SJSA1 (cell line): ENCODE results near the gene OSBPL9. TPM values are rescaled to one million over a fixed set of nuclear protein-coding genes. Genes with fewer than 3 reads are reported as not detected.
"Not testable (repeated sequence)": the region's sequence is repeated elsewhere in the genome, so short reads cannot be mapped to it uniquely, and the experiment has no call there.

ENCODE experiments used
- DNase-seq, 2 experiments: peaks; one replicate each; pipeline ENCODE4 v3.0.0-alpha.2; 2015 to 2020; ENCODE audit warnings: low spot score in 2 of 2, low read depth in 1 of 2
- H3K27ac ChIP-seq: fragments of 250-450 bp; sonication (Bioruptor Pico); 2 replicates; pipeline ENCODE4 v1.5.1; 2020; ENCODE audit warnings: mild to moderate bottlenecking, moderate library complexity
- H3K27me3 ChIP-seq: fragments of 250-450 bp; sonication (Bioruptor Pico); replicated peaks from 2 replicates; pipeline ENCODE4 v1.5.1; 2020; ENCODE audit warnings: mild to moderate bottlenecking, moderate library complexity
- H3K36me3 ChIP-seq: fragments of 250-450 bp; sonication (Bioruptor Pico); 2 replicates; pipeline ENCODE4 v1.5.1; 2020; ENCODE audit warnings: mild to moderate bottlenecking
- H3K4me1 ChIP-seq: fragments of 250-450 bp; sonication (Bioruptor Pico); replicated peaks from 2 replicates; pipeline ENCODE4 v1.6.1; 2021; ENCODE audit warnings: mild to moderate bottlenecking
- H3K4me3 ChIP-seq: fragments of 250-450 bp; sonication (Bioruptor Pico); 2 replicates; pipeline ENCODE4 v1.5.1; 2020; ENCODE audit warnings: mild to moderate bottlenecking
- H3K9me3 ChIP-seq: fragments of 250-450 bp; sonication (Bioruptor Pico); replicated peaks from 2 replicates; pipeline ENCODE4 v1.5.1; 2020; ENCODE audit warnings: mild to moderate bottlenecking
- total RNA-seq: library from RNA; depleted of rRNA; stranded (reverse); fragments of >200 nt; shearing (Covaris generic); gene quantifications from 2 replicates; pipeline ENCODE4 v1.2.3, GENCODE V29; 2014

OSBPL9 gene
- total RNA-seq, 1 experiment from 2014 or later: 117 TPM

GRCh38 chr1:51726544-51727225 is 109.8 kb downstream of the OSBPL9 start:
- Histone ChIP-seq H3K4me1 (peaks cover 20% of the 10 kb centered on the region), H3K27me3 (no peaks in the 10 kb centered on the region), H3K9me3 (no peaks in the 10 kb centered on the region), H3K27ac (no peak overlapping the region), H3K4me3 (no peak overlapping the region), H3K36me3 (peaks cover 6% of the 10 kb centered on the region)
- no peak for DNase-seq

- Histone ChIP-seq H3K27me3 (no peaks in the 10 kb centered on the region), H3K27ac (no peak overlapping the region), H3K4me3 (no peak overlapping the region), H3K9me3 (no peaks in the 10 kb centered on the region), H3K4me1 (peaks cover 20% of the 10 kb centered on the region), H3K36me3 (peaks cover 6% of the 10 kb centered on the region)
- DNase-seq: no peak
Observed at GRCh38 chr1:51727366-51727765, 110.5 kb downstream of the OSBPL9 start.

DNA sequence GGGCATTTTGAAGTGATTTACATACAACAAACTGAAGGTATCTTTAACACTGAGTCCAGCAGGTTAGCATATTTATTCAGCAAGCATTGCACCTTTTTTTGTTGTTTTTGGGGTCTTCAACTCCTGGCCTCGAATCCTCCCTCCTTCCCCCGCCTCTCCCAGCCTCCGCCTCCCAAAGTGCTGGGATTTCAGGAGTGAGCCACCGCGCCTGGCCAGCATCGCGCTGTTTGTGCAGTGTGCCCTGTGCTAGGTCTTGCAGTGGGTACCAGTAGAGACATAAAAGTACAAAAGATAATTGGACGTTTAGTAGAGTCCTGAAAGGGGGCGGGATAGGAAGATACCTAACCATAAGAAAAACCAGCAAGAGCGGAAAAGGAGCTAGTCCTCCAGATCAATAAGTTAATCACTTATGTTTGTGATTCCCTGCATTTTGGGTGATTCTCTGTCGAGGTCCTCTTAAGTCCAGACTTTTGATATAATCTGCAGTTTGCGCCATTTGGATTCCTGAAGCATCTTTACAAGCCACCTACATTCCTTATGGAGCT is 111.8 kb downstream of the OSBPL9 start:
- no peaks in the 10 kb centered on the region for H3K9me3 ChIP-seq

DNA sequence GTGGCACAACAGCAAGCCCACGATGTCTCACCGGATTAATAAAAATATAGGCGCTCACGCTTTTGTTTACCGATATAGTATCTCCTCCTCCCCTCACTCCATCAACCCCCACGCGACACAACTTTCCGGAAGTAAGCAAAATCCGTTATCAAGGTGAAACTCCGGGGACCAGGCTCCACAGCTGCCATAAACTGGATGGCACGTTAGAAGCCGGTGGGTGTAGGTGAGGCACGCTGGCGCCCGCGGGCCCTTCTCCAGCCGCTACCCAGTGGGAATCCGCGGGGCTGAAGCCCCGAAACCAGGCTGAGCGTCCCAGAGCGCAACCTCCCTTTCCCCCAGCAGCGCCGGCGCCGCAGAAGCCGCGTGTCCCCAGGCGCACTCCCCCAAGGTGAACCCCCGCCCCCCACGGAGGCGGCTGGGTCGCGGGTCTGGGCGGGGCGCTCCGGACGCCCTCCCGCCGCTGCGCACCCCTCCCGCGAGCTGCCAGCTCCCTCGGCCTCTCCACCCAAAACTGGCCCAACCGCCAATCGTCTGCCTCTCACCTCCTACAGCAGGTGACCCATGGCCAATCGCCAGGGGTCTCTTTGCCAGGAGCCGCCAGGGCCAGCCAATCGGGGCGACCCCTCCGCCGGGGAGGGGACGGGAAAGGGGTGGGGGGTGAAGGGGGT is 112.4 kb downstream of the OSBPL9 start:
- DNase-seq: peak; percentile 87 to 96

More for the DNA sequence above, 111.8 kb downstream of the OSBPL9 start:
- DNase-seq: no peak
- peaks cover 30% of the 10 kb centered on the region for H3K4me1 ChIP-seq
- H3K27ac ChIP-seq: peak overlapping the region; percentile 48; the same call in 1 of the 2 replicates
- H3K4me3 ChIP-seq: peak overlapping the region; percentile 65
- no peaks in the 10 kb centered on the region for H3K27me3 ChIP-seq
- peaks cover 6% of the 10 kb centered on the region for H3K36me3 ChIP-seq

GRCh38 chr1:51729824-51730301 is 113.0 kb downstream of the OSBPL9 start:
- Histone ChIP-seq H3K4me1 (peaks cover 41% of the 10 kb centered on the region), H3K27me3 (no peaks in the 10 kb centered on the region), H3K27ac (peak overlapping the region; percentile 50), H3K9me3 (no peaks in the 10 kb centered on the region), H3K36me3 (peaks cover 6% of the 10 kb centered on the region), H3K4me3 (peak overlapping the region; percentile 65)
- DNase-seq: peak in 1 of 2 experiments; percentile 68

More for the DNA sequence above, 112.4 kb downstream of the OSBPL9 start:
- Histone ChIP-seq H3K9me3 (no peaks in the 10 kb centered on the region), H3K4me1 (peaks cover 36% of the 10 kb centered on the region), H3K27ac (peak overlapping the region; percentile 48), H3K36me3 (peaks cover 6% of the 10 kb centered on the region), H3K4me3 (peak overlapping the region; percentile 65), H3K27me3 (no peaks in the 10 kb centered on the region)

GRCh38 chr1:51731998-51732397 is 115.1 kb downstream of the OSBPL9 start:
- H3K27me3 ChIP-seq: no peaks in the 10 kb centered on the region
- H3K4me1 ChIP-seq: peaks cover 52% of the 10 kb centered on the region

DNA sequence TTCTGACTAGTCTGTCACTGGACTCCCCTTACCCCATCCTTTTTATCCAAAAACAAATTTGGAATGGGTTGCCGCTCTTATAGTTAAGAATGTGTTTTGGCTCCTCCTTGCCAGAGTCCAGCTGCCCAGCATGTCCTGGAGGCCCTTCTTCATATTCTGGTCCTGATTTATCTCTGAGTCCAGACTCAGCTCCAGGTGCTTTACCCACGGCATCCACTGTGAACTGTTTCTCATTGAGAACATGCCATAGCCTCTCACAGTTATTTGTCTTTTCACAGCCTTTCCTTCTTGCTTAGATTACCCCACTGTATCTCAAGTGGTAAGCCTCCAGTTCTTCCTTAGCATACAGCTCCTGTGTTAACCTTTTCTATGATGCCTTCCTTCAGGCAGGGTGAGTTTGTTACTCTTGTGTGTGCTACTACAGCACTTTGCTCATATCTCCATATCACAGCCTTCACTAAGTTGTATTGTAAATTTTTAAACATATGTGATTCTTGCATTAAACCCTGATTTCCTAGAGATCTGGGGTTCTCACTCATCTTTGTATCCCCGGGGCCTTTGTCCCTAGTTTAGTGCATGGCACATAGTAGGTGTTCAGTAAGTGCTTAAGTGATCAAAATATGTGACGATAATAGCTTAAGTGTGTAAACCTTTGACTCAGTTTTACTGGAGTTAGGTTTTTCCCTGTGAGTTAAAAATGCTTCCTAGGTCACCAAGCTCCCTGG is 116.0 kb downstream of the OSBPL9 start:
- Histone ChIP-seq H3K36me3 (peaks cover 6% of the 10 kb centered on the region), H3K27ac (no peak overlapping the region), H3K27me3 (no peaks in the 10 kb centered on the region), H3K4me3 (no peak overlapping the region), H3K9me3 (no peaks in the 10 kb centered on the region), H3K4me1 (peaks cover 60% of the 10 kb centered on the region)
- no peak for DNase-seq

More at GRCh38 chr1:51731998-51732397, 115.1 kb downstream of the OSBPL9 start:
- Histone ChIP-seq H3K9me3 (no peaks in the 10 kb centered on the region), H3K27ac (no peak overlapping the region), H3K36me3 (peaks cover 6% of the 10 kb centered on the region), H3K4me3 (no peak overlapping the region)
- no peak for DNase-seq

GRCh38 chr1:51733426-51733774 is 116.5 kb downstream of the OSBPL9 start:
- H3K27me3 ChIP-seq, H3K36me3 ChIP-seq, DNase-seq, H3K4me3 ChIP-seq, H3K9me3 ChIP-seq, H3K27ac ChIP-seq: not testable (repeated sequence)
- peaks cover 64% of the 10 kb centered on the region for H3K4me1 ChIP-seq

- Histone ChIP-seq H3K27ac (no peak overlapping the region), H3K27me3 (no peaks in the 10 kb centered on the region), H3K4me1 (peaks cover 63% of the 10 kb centered on the region), H3K4me3 (no peak overlapping the region), H3K36me3 (peaks cover 6% of the 10 kb centered on the region), H3K9me3 (no peaks in the 10 kb centered on the region)
- DNase-seq: peak in 1 of 2 experiments; percentile 20
Observed at GRCh38 chr1:51733793-51734522, 117.1 kb downstream of the OSBPL9 start.

- H3K36me3 ChIP-seq: no peaks in the 10 kb centered on the region
- no peak for DNase-seq
- no peaks in the 10 kb centered on the region for H3K9me3 ChIP-seq
- H3K4me3 ChIP-seq: no peak overlapping the region
- H3K27ac ChIP-seq: no peak overlapping the region
- peaks cover 57% of the 10 kb centered on the region for H3K4me1 ChIP-seq
- H3K27me3 ChIP-seq: no peaks in the 10 kb centered on the region
Observed at GRCh38 chr1:51734896-51735745, 118.2 kb downstream of the OSBPL9 start.

DNA sequence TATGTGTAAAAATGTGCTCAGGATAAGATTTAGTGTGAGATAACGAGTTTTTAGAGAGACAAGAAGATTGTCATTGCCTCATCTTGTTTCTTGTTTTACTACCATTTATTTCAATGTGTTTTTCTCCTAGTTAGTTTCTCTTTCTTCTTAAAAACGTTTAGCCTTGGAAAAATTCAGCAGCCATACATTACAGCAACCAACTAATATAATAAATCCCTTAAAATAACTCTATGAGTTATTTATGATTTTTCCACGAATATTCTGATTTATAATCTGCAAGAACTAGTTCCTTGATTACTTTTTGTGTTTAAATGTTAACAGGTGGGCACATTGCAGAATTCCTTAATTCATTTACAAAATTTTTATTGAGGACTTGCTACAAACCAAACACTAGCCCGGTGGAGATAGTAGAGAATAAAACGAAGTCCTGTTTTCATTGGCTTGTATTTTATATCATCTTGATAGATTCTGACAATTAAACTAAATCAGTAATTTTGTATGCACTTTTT is 118.9 kb downstream of the OSBPL9 start:
- H3K4me3 ChIP-seq: no peak overlapping the region
- no peaks in the 10 kb centered on the region for H3K9me3 ChIP-seq
- DNase-seq: no peak
- no peaks in the 10 kb centered on the region for H3K36me3 ChIP-seq
- peaks cover 50% of the 10 kb centered on the region for H3K4me1 ChIP-seq
- no peaks in the 10 kb centered on the region for H3K27me3 ChIP-seq
- no peak overlapping the region for H3K27ac ChIP-seq

DNA sequence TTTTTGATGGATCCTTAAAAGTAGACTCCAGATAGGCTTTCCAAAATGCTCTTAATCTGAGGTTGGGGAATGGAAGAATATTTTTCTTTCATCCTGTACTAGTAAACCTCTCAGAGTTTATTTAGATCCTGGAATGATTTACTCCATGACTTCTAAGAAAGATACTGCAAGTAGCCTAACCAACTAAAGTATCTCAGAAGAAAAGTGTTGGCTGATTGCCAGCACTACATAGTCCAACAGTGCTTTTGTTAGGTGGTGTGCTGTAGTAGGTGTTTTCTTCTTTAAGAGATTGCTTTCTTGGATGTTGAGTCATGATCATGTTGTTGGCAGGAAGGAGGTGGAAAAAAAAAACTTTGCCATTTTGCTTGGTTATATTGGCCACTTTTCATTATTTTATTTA is 119.8 kb downstream of the OSBPL9 start:
- no peaks in the 10 kb centered on the region for H3K9me3 ChIP-seq
- no peak overlapping the region for H3K27ac ChIP-seq
- H3K4me1 ChIP-seq: peaks cover 50% of the 10 kb centered on the region
- H3K36me3 ChIP-seq: no peaks in the 10 kb centered on the region
- no peak overlapping the region for H3K4me3 ChIP-seq
- H3K27me3 ChIP-seq: no peaks in the 10 kb centered on the region
- peak in 1 of 2 experiments; percentile 48 for DNase-seq
